Activated CD8-positive, alpha-beta memory T cell treated with anti-CD3 and anti-CD28 coated beads for 1 hour (primary cell): Measurements from ENCODE around the gene MAGEL2.
"Not testable (repeated sequence)": the region's sequence is repeated elsewhere in the genome, so short reads cannot be mapped to it uniquely, and the experiment has no call there.

ENCODE experiments used
- DNase-seq, 2 donors: peaks; one replicate each; pipeline ENCODE4 v3.0.0-alpha.2; 2020; ENCODE audit warnings: low read depth in 1 of 2; ENCODE audit errors: extremely low read depth in 1 of 2

Gene MAGEL2

GRCh38 chr15:23616536-23616935, 31.1 kb downstream of the MAGEL2 start:
- no peak for DNase-seq

- DNase-seq, result no peak
Observed at GRCh38 chr15:23606226-23606625, 41.4 kb downstream of the MAGEL2 start.

- DNase-seq, result no peak
Observed at GRCh38 chr15:23602124-23602523, 45.5 kb downstream of the MAGEL2 start.

- no peak for DNase-seq
Observed at GRCh38 chr15:23599053-23599452, 48.6 kb downstream of the MAGEL2 start.

- not testable (repeated sequence) for DNase-seq
Observed at GRCh38 chr15:23597278-23597677, 50.4 kb downstream of the MAGEL2 start.

- DNase-seq, result no peak
Observed at GRCh38 chr15:23596736-23597135, 50.9 kb downstream of the MAGEL2 start.

GRCh38 chr15:23595368-23595767, 52.3 kb downstream of the MAGEL2 start:
- DNase-seq, result no peak

- DNase-seq, result no peak
Observed at GRCh38 chr15:23594252-23594770, 53.4 kb downstream of the MAGEL2 start.
